HG02840 (cell line): ENCODE data around the gene NOL4L.

ENCODE experiments used
- ATAC-seq: cut with Tn5 transposase; IDR thresholded peaks from one replicate; pipeline ENCODE4 v1.9.1; 2021; ENCODE audit warnings: mild to moderate bottlenecking, moderate library complexity, moderate number of reproducible peaks; ENCODE audit not compliant: unreplicated experiment, low FRiP score

Gene NOL4L

GRCh38 chr20:32577657-32578056 is 7.5 kb downstream of the NOL4L start:
- ATAC-seq = no peak

DNA sequence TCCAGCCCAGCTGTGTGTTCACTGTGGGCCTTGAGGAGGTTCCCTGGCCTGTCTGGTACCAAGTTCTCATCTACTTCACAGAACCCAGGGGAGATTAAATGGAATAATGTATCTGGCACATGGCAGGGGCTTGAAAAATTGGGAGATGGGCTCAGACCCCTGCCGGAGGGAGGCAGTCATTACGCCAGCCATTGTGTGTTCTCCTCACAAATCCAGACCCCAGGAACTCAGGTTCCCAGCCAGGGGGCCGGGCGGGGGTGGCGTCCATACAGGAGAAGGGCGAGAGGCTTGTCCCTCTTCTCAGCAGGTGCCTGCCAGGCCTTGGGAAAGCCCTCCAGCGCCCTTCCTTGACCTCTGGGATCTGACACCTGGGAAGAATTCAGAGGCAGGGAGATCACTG is 8.1 kb downstream of the NOL4L start:
- no peak for ATAC-seq

DNA sequence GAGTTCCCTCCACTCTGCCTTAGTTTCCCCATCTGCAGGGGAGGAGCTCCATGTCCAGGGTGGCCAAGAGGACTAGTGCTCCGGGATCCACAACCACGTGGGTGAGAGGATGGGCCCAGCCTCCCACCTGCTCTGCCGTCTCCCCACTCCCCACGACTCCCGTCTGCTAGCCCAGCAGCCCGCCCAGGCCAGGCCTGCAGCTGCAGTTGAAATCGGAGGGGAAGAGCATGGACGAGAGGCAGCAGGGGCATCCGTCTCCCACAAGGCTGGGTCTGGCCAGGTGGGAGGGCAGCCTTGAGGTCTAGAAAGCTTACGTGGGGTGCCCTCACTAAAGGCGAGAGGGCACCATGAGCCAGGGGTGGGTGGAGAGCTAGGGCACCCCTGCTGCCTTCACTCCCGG is 8.6 kb downstream of the NOL4L start:
- no peak for ATAC-seq

- no peak for ATAC-seq
These were observed 9.3 kb downstream of the NOL4L start for GRCh38 chr20:32575805-32576204.

- ATAC-seq = no peak
These were observed 9.9 kb downstream of the NOL4L start for GRCh38 chr20:32575227-32575581.

- ATAC-seq = no peak
These were observed 10.6 kb downstream of the NOL4L start for GRCh38 chr20:32574296-32575226.

- no peak for ATAC-seq
These were observed 11.8 kb downstream of the NOL4L start for GRCh38 chr20:32573167-32573851.

GRCh38 chr20:32572271-32572968 is 12.7 kb downstream of the NOL4L start:
- no peak for ATAC-seq

DNA sequence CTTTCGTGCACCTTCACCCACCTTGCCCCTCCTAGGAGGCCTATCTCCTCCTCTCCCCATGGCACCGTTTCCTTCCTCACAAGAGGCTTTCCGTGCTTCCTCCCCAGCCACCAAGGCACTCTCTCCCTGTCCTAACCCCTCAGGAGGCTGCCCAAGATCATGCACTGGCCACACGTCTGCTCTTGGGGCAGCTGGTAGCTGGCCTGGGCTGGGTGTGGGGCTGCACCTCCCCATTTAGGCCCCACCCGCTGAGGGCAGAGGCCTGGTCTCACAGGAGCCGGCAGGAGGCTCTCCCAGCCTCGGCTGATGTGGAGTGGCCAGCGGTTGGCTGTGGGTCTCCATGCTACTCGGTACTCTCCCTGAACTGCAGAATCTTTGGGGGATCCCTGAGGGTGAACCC is 13.6 kb downstream of the NOL4L start:
- no peak for ATAC-seq

DNA sequence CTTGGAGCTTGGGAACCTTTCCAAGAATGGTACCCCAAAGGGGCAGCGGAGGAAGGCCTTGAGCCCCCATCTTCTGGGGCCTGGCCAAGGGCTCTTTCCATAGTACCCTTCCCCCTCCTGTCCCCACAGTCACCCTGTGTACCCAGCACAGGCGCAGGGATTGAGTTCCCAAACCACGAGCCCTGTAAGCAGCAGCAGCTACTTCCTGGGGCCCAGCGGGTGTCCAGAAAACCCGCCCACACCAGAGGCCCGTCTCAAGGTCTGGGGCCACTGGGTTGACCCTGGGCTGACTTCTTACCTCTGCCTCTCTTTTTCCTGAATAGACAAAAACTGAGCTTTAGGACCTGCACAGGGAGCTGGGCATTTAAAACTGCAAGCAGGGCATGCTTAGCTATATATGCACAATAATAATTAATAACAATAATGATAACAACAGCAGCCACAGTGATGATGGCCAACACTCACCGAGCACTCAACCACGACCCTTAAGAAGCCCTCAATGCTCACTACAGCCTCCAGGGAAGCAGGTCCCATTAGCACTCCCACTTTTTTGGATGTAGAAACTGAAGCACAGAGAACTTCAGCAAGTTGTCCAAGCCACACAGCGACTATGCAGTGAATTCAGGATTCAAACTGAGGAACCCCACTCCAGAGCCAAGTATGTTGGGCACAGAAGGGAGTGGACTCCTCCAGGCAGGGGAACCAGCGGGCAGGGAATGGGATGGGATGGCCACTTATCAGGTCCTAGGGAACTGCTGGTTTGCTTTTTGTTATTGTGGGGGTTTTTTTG is 14.5 kb downstream of the NOL4L start:
- no peak for ATAC-seq

DNA sequence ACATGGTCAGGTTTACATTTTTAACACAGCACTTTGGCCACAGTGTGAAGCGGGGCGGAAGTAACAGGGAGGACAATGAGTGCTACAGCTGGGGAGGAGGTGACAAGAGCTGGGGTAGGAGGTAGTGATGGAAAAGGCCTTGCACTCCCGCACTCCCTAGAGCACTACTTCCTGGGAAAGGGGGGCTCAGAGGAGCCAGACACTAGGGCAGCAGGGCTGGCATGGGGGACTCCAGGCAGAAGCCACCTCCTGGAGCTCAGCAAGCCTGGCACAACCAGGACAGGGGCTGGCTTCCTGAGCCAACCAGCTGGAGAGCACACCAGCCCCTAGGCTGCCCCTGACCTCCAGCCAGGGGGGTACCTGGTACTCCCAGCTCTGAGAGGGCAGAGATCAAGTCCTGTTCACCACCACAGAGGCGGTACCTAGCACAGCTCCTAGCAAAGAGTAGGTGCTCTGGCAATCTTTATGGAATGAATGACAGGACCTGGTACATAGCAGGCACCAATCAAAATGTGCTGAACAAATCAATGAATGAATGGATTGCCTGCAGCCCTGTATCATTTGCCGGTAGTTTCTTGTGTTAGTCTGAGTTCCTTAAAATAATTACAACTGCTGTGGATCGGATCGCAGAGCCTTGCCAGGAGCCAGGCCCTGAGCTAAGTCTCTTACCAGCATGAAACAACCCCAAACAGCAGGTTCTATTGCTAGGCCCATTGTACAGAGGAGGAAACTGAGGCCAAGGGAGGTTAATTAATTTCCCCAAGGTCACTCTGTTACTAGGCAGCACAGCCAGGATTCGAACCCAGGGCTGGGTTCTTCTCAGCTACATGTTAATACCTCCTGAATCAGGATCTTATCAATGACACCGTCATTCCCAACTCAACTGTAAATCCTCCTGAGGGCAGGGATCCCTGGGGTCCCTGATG is 15.5 kb downstream of the NOL4L start:
- ATAC-seq = no peak

- ATAC-seq = no peak
These were observed 16.1 kb downstream of the NOL4L start for GRCh38 chr20:32569018-32569379.

DNA sequence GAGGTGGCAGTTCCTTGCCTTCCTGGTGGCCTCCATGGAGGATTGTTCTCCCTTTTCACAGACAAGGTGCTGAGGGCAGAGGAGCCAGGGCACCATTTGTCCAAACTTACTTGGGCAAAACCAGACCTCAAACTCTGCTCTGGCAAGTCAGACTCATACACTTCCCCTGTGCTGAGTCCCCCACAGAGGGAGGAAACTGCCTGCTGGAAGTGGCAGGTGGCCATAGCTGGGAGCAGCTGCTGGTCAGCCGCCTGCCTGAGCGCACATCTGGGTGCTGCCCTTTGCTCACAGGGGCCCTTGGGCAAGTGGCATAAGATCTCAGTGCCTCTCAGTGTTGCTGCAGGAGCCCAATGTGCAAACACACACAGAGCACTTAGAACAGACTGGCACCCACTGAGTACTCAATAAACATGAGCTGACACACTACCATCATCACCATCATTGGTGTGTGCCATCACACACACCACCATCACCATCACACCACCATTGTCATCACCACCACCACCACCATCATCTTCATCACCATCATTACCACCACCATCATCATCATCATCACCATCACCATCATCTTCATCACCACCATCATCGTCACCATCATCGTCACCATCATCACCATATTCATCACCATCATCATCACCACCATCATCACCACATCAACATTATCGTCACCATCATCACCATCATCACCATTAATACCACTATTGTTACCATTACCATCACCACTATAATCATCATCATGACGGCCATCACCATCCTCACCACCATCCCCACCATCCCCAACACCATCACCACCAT is 17.6 kb downstream of the NOL4L start:
- ATAC-seq = no peak

GRCh38 chr20:32566379-32567374 is 18.5 kb downstream of the NOL4L start:
- ATAC-seq = no peak

GRCh38 chr20:32565735-32566032 is 19.4 kb downstream of the NOL4L start:
- ATAC-seq = no peak

GRCh38 chr20:32564921-32565734 is 20.0 kb downstream of the NOL4L start:
- no peak for ATAC-seq

DNA sequence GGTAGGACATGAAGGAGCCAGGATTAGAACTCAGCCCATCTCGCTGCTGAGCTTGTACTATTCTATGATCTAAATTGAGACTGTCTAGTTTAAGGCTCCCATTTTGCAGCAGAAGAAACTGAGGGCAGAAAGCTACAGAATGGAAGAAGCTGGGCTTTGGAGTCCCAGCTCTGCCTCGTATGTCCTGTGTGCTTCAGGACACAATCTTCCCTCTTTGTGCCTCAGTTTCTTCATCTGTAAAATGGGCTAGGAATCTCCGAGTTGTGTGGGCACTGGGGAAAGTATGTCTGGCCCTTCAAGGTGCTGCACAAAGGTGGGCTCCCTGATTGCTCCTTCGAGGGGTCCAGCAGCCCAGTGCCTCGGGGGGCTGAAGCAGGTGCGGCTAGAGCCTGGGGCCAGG is 20.7 kb downstream of the NOL4L start:
- no peak for ATAC-seq
